ENCODE data around the gene DDN.

DNA sequence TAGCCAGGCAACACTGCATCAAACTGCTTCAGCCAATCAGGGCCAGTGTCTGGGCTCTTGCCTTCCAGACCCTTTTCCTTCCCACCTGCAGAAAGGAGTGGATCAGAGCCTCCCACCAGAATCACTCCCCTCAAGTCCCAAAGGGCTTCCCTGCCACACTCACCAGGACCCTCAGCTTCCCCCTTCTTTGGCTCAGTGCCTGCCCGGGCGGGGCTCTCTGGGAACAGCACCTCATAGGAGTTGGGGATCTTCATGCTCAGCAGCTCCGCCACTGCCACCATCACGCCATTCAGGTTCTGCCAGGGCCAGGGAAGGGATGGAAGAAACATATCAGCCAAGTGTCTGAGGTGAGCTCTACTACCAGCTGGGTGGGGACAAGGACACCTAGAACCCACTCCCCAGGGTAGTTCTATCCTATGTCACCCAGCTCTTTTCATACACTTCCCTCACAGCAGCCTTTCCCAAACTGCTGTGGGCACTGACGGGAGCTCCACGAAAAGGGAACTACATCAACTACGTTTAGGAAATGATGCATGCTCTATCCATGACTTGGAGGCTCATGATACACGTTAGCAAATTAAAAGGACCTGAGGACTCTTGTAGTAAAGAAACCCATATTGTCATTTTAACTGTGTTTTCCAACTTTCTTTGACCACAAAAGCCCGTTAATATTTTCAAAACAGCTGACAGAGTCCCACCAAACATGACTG, 28.8 kb upstream of the DDN start:
- TF ChIP-seq POLR2A (IDR thresholded peaks at IDR 0.05): no peak
- TF ChIP-seq, protein P1, sequence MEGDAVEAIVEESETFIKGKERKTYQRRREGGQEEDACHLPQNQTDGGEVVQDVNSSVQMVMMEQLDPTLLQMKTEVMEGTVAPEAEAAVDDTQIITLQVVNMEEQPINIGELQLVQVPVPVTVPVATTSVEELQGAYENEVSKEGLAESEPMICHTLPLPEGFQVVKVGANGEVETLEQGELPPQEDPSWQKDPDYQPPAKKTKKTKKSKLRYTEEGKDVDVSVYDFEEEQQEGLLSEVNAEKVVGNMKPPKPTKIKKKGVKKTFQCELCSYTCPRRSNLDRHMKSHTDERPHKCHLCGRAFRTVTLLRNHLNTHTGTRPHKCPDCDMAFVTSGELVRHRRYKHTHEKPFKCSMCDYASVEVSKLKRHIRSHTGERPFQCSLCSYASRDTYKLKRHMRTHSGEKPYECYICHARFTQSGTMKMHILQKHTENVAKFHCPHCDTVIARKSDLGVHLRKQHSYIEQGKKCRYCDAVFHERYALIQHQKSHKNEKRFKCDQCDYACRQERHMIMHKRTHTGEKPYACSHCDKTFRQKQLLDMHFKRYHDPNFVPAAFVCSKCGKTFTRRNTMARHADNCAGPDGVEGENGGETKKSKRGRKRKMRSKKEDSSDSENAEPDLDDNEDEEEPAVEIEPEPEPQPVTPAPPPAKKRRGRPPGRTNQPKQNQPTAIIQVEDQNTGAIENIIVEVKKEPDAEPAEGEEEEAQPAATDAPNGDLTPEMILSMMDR (IDR thresholded peaks at IDR 0.05): no peak
